Left lung (tissue), 10 donors: ENCODE measurements around the gene PRSS22. TPM values are rescaled to one million over a fixed set of nuclear protein-coding genes. Genes with fewer than 3 reads are reported as not detected.

Source experiments
- ATAC-seq: fragments of 200-7000 bp; cut with Tn5 transposase; one replicate; pipeline ENCODE4 v1.9.1; 2020; ENCODE audit warnings: moderate library complexity
- DNase-seq, 4 donors: peaks; one replicate each; pipeline ENCODE4 v3.0.0-alpha.2; 2013 to 2020
- H3K27ac ChIP-seq, 2 donors: fragments of 200-600 bp; sonication (generic) in 1 of 2; one replicate each; pipeline versions ENCODE4 v1.5.0 to v1.8.0; 2020 to 2021
- H3K27me3 ChIP-seq, 2 donors: fragments of 200-600 bp; sonication (generic) in 1 of 2; one replicate each; pipeline versions ENCODE4 v1.5.0 to v1.8.0; 2020 to 2021
- H3K36me3 ChIP-seq, 2 donors: fragments of 200-600 bp; sonication (generic) in 1 of 2; one replicate each; pipeline versions ENCODE4 v1.5.0 to v1.8.0; 2020 to 2021
- H3K4me1 ChIP-seq, 2 donors: fragments of 200-600 bp; one replicate each; pipeline ENCODE4 v1.8.0; 2021
- H3K4me3 ChIP-seq, 2 donors: fragments of 200-600 bp; sonication (generic) in 1 of 2; one replicate each; pipeline versions ENCODE4 v1.5.0 to v1.8.0; 2020 to 2021; ENCODE audit warnings: mild to moderate bottlenecking in 1 of 2
- H3K9me3 ChIP-seq, 2 donors: fragments of 200-600 bp; sonication (generic) in 1 of 2; one replicate each; pipeline versions ENCODE4 v1.5.0 to v1.8.0; 2020 to 2021
- intact Hi-C, 2 donors: fragments of 100-400 bp; cut with DNase I; formaldehyde crosslinking; loops; one replicate each; pipeline versions ENCODE4 v1.11.2 to v1.14.2; 2022
- polyA plus RNA-seq, 6 donors: library from polyadenylated mRNA; unstranded; fragments of 120-200 nt; gene quantifications; one replicate each; pipeline ENCODE4 v1.2.1, GENCODE V29; 2013; ENCODE audit not compliant: insufficient read length in 6 of 6
- total RNA-seq, 2 donors: library from RNA; stranded (reverse); fragmentation: NEBNext Ultra II Directional; extraction: Animal tissue kit (Norgen Biotek cat#: 25700); gene quantifications; one replicate each; pipeline ENCODE4 v1.2.1, GENCODE V29; 2021
- TF ChIP-seq, protein P1 (sequence below), 2 donors: fragments of 200-600 bp; sonication (generic) in 1 of 2; IDR thresholded peaks; one replicate each; pipeline versions ENCODE4 v1.5.0 to v1.8.0; 2021; ENCODE audit warnings: antibody characterized with exemption in 2 of 2
- donor health status: DM: no; HTN: yes; CAD: no.
- donor health status: DM: no; HTN: no; CAD: no.

Gene PRSS22
- total and polyA plus RNA-seq, 8 donors: 11.9 to 17.3 (median 15.9) TPM

DNA sequence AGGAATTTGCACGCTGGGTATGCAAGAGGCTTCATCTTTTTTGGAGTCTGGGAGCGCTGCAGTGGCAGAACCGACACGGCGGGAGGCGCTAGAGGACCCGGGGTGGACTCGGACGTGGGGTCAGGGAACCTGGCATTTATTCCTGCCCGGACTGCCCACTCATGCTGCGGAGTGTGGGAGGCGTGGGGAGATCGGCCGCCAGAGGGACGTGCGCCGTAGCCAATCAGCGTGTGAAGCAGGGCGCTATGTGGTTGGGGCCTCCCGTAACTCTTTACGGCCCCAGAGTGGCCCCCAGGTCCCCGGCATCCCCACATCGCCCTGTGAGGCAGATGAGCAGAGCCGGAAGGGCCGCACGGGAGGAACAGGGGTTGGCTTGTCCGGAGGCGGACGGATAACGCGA lies 36.3 kb upstream of the PRSS22 start:
- Histone ChIP-seq H3K4me3 (no peak overlapping the region), H3K4me1 (no peaks in the 10 kb centered on the region), H3K36me3 (peaks cover 0 to 30% of the 10 kb centered on the region in 2 donors), H3K9me3 (no peaks in the 10 kb centered on the region), H3K27ac (no peak overlapping the region), H3K27me3 (no peaks in the 10 kb centered on the region)
- DNase-seq: peak in 1 of 4 donors; percentile 75
- no peak for ATAC-seq
- TF ChIP-seq, protein P1, sequence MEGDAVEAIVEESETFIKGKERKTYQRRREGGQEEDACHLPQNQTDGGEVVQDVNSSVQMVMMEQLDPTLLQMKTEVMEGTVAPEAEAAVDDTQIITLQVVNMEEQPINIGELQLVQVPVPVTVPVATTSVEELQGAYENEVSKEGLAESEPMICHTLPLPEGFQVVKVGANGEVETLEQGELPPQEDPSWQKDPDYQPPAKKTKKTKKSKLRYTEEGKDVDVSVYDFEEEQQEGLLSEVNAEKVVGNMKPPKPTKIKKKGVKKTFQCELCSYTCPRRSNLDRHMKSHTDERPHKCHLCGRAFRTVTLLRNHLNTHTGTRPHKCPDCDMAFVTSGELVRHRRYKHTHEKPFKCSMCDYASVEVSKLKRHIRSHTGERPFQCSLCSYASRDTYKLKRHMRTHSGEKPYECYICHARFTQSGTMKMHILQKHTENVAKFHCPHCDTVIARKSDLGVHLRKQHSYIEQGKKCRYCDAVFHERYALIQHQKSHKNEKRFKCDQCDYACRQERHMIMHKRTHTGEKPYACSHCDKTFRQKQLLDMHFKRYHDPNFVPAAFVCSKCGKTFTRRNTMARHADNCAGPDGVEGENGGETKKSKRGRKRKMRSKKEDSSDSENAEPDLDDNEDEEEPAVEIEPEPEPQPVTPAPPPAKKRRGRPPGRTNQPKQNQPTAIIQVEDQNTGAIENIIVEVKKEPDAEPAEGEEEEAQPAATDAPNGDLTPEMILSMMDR (IDR thresholded peaks at IDR 0.05): no peak
- intact Hi-C loops: no loop called here

DNA sequence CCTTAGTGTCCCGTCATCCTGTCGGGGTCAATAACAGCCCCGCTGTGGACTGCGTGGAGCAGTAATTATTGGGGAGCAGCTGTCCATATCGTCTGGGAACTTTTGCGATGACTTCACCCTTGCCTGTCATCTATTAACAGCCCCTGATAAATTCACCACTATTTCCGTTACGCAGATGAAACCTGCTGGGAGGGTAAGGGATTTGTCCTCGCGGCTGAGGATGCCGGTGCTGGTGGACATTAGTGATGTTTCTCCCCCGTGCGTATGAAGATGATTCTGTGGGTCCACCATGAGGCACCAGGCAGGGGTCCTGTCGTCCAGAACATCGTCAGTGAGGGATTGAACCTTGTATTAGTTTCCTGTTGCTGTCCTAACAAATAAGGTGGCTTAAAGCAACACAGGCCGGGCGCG lies 26.1 kb upstream of the PRSS22 start:
- ATAC-seq (no peak), DNase-seq (no peak)
- Histone ChIP-seq H3K4me3 (peak overlapping the region; percentile 72 to 88), H3K9me3 (no peaks in the 10 kb centered on the region), H3K36me3 (no peaks in the 10 kb centered on the region), H3K4me1 (peaks cover 7 to 16% of the 10 kb centered on the region in 2 donors), H3K27me3 (no peaks in the 10 kb centered on the region), H3K27ac (peak overlapping the region in 1 of 2 donors; percentile 92)
- TF ChIP-seq, protein P1 (IDR thresholded peaks at IDR 0.05): no peak
- intact Hi-C loops: no loop called here

DNA sequence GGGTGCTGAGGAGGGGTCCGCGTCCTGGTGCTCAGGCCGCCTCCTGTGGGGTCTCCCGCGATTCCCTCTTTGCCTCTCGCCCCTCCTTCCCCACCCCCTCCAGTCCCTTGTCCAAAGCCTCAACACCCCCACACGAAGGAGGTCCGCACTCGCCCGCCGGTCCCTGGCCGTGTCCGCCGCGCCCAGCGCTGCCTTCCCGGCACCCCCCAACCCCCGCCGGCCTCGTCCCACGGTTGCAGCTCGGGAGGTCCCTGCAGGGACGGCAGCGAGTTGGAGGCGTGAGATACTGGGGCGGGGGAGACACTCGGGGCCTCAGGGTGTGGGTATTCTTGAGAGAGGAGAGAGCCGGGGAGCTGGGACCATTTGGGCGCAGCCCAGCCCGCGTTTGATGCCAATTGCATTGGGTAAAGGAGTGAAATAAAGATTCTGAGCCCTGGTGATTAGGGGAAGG lies 25.5 kb upstream of the PRSS22 start:
- ATAC-seq (peak; percentile 8), DNase-seq (peak in 1 of 4 donors; percentile 87)
- intact Hi-C loops: no loop called here

DNA sequence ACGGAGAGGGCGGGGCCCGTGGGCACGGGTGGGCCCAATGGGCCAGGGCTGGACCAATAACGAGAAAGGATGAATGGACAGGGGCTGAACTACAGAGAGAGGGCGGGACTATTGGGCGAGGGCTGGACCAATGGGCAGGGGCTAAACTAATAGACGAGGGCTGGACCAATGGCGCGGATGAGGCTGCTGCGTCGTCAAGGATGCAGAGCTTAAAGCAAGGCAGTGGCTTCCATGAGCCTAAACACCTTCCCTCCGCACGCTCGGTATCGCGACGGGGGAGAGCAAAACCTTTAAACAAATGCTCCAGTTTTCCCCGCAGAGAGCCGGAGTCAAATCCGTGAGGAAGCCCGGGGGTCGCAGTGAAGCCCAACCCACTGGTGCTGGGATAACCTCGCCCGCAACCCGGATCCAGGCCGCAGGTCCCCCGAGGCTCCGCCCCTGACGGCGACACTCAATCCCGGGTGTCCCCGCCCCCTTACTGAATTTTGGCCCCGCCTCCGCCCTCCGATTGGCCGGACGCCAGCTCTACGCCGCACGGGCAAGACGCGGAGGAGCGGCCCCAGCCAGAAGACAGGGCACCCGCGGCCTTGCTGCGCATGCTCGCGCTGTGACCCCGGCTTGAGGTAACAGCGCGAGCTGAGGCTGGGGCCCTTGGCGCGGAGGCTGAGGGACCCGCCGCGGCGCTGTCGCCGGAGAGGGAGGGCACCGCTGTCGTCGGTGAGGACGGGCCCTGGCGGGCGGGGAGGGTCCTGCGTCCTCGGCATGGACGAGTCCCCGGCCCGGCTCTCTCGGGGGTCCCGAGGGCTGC lies 24.9 kb upstream of the PRSS22 start, which contains the start of gene FLYWCH2:
Gene FLYWCH2, plus strand, starts transcription at position 566 of the 808 bp plus-strand sequence. CDS start 13,235 bp downstream, outside the sequence.
- H3K27ac ChIP-seq: peak within 1 kb of the TSS; percentile 87 to 92
- H3K36me3 ChIP-seq: no peaks in the 10 kb centered on the region
- ATAC-seq (peak; percentile 97), DNase-seq (peak; percentile 98 to 99 (median 99))
- TF ChIP-seq, protein P1 (IDR thresholded peaks at IDR 0.05): no peak
- intact Hi-C loops: no loop called here
- H3K4me3 ChIP-seq: peak within 1 kb of the TSS; percentile 72 to 88
- peaks cover 7 to 16% of the 10 kb centered on the region in 2 donors for H3K4me1 ChIP-seq
- no peaks in the 10 kb centered on the region for H3K27me3 ChIP-seq
- H3K9me3 ChIP-seq: no peaks in the 10 kb centered on the region

More for the DNA sequence above, 25.5 kb upstream of the PRSS22 start:
- H3K27me3 ChIP-seq: no peaks in the 10 kb centered on the region
- no peaks in the 10 kb centered on the region for H3K36me3 ChIP-seq
- TF ChIP-seq, protein P1 (IDR thresholded peaks at IDR 0.05): no peak
- H3K9me3 ChIP-seq: no peaks in the 10 kb centered on the region
- peaks cover 7 to 16% of the 10 kb centered on the region in 2 donors for H3K4me1 ChIP-seq
- H3K27ac ChIP-seq: peak overlapping the region; percentile 87 to 92
- H3K4me3 ChIP-seq: peak overlapping the region; percentile 72 to 88
